Activated naive CD8-positive, alpha-beta T cell treated with anti-CD3 and anti-CD28 coated beads, Interleukin-2, amount 50 U/mL, for 24 hours (primary cell): ENCODE data around the gene MYO1A.

Experiments used
- ATAC-seq: fragments of 150-1000 bp; cut with Tn5 transposase; one replicate; pipeline ENCODE4 v1.10.0; 2021
- DNase-seq: peaks from one replicate; pipeline ENCODE4 v3.0.0; 2021
- H3K27ac Mint-ChIP-seq: one replicate; pipeline ENCODE4 v1.8.0; 2021; ENCODE audit warnings: mild to moderate bottlenecking, mixed read lengths
- H3K27me3 Mint-ChIP-seq: one replicate; pipeline ENCODE4 v1.8.0; 2021; ENCODE audit warnings: mixed read lengths
- H3K36me3 Mint-ChIP-seq: one replicate; pipeline ENCODE4 v1.8.0; 2021; ENCODE audit warnings: low read depth, mixed read lengths
- H3K4me1 Mint-ChIP-seq: one replicate; pipeline ENCODE4 v1.8.0; 2021; ENCODE audit warnings: mixed read lengths
- H3K4me3 Mint-ChIP-seq: one replicate; pipeline ENCODE4 v1.8.0; 2021; ENCODE audit warnings: mild to moderate bottlenecking, moderate library complexity, mixed read lengths
- H3K9me3 Mint-ChIP-seq: one replicate; pipeline ENCODE4 v1.8.0; 2021; ENCODE audit warnings: mixed read lengths

MYO1A gene

DNA sequence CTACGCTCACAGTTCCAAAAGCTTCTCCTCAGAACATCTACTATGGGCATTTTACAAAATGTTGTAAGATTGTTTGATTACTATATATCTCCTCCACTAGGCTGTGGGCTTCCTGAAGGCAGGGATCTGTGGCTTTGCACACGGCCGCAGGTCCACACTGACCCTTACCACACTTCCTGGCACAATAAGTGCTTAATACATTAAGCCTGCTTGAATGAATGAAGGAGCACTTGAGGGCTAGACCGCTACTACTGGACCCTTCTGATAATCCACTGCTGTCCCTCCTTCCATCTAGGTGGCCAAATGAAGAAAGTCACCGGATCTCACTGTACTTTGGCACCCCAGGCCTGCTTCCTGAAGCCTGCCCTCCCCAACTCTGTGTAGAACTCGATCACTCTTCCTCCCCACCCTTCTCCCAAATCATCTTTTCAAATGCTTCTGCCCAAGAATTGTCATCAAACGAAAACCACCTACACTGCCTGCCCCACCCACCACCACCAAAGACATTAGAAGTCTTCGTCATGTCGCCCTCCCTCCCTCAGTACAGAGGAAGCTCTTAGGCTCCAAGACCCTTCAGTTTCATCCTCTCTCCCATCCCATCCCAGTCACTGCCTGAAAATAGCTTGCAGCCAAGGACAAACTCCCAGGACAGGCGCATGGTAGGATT, 43.0 kb downstream of the MYO1A start:
- peak overlapping the region; percentile 85 for H3K4me3 Mint-ChIP-seq
- no peaks in the 10 kb centered on the region for H3K9me3 Mint-ChIP-seq
- H3K4me1 Mint-ChIP-seq, result peaks cover 55% of the 10 kb centered on the region
- H3K36me3 Mint-ChIP-seq, result peaks cover 21% of the 10 kb centered on the region
- no peaks in the 10 kb centered on the region for H3K27me3 Mint-ChIP-seq
- ATAC-seq (peak; percentile 8), DNase-seq (peak; percentile 18)
- H3K27ac Mint-ChIP-seq, result peak overlapping the region; percentile 89

DNA sequence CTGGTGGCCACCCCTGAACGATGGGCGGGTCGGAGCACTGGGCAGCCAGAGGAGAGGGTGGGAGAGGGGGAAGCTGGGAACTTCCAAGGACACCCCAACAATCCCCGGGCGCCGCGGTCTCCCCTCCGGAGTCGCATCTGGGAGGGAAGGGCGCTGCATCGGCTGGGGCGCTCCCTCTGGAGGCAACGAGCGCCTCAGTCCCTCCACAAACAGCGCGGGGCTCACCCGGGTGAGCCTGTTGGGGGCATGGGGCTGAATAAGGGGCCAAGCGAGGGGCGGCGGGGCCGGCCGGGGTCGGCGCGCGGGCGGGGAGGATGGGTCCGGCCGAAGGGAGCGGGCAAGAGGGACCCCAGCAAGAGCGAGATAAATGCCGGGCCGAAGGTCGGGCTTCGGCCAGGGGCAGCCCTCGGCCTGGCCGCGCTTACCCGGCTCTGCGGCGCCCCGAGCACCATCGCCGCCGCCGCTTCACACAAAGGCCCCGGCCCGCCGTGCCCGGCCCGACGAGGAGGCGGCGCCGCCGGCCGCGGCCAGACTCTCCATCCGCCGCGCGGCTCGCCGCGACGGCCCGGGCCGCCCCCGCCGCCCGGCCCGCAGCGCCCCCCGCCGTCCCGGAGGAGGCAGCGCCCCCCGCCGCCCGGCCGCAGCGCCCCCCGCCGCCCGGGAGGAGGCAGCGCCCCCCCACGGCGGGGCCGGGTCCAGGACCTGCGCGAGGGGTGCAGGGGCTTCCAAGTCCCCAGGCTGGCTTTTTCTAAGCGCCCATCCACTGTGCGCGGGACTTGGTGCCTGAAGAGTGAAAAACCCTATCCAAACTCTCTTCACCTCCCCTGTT, 43.7 kb downstream of the MYO1A start, which contains the start of gene ZBTB39:
Gene ZBTB39 (minus strand): TSS at position 567 of the 829 bp plus-strand sequence. CDS start 1,629 bp downstream, outside the sequence.
- Mint-ChIP-seq H3K36me3 (peaks cover 21% of the 10 kb centered on the region), H3K4me3 (peak within 1 kb of the TSS; percentile 98), H3K4me1 (peaks cover 55% of the 10 kb centered on the region), H3K9me3 (no peaks in the 10 kb centered on the region), H3K27me3 (no peaks in the 10 kb centered on the region), H3K27ac (peak within 1 kb of the TSS; percentile 94)
- DNase-seq (peak; percentile 78), ATAC-seq (peak; percentile 61)

- ATAC-seq (no peak), DNase-seq (no peak)
- no peaks in the 10 kb centered on the region for H3K27me3 Mint-ChIP-seq
- H3K4me1 Mint-ChIP-seq, result peaks cover 61% of the 10 kb centered on the region
- H3K9me3 Mint-ChIP-seq, result no peaks in the 10 kb centered on the region
- peak overlapping the region; percentile 98 for H3K4me3 Mint-ChIP-seq
- H3K27ac Mint-ChIP-seq, result no peak overlapping the region
- peaks cover 35% of the 10 kb centered on the region for H3K36me3 Mint-ChIP-seq
Measured at GRCh38 chr12:57004651-57005050, 45.3 kb downstream of the MYO1A start.

DNA sequence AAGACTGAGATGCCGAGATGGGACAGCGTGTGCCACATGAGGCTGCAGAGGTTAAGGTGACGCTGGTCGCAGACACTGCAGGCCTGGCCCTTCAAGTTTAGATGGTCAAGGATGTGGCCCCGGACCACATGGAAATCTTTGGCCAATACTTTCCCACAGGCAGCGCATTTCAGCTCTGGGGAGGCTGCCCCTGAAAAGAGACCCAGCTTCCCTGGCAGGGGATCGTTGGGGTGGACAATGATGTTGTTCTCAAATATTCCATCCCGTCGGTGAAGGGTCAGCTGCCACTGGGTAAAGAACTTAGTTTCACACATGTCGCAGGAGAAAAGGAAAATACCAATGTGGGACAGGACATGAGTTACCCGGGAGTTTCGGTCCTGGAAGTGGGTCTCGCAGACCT, 46.5 kb downstream of the MYO1A start:
- ATAC-seq, result no peak
- Mint-ChIP-seq H3K27ac (no peak overlapping the region), H3K36me3 (peaks cover 35% of the 10 kb centered on the region), H3K27me3 (no peaks in the 10 kb centered on the region), H3K4me1 (peaks cover 66% of the 10 kb centered on the region), H3K9me3 (no peaks in the 10 kb centered on the region), H3K4me3 (no peak overlapping the region)
- no peak for DNase-seq

DNA sequence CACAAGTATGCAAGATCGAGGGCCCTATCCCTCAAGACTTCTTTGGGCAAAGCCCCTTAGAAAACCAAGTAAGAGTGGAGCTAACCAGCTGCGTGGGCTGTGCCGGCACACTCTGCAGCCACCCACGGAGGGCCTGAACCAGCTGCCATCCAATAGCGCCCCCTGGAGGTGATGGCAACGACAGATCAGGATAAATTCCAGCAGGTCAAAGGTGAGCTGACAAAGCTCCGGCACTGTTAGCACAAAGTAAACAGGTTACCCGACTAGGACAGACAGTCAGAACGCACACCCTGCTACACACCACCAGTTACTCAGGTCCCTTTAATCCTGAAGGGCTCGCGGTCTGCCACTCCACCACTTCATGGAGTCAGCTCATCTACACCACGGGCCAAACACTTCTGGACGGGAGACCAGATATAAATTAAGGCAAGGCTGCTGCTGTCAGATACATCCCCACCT, 48.5 kb downstream of the MYO1A start:
- no peak overlapping the region for H3K27ac Mint-ChIP-seq
- peaks cover 55% of the 10 kb centered on the region for H3K4me1 Mint-ChIP-seq
- no peaks in the 10 kb centered on the region for H3K9me3 Mint-ChIP-seq
- peaks cover 40% of the 10 kb centered on the region for H3K36me3 Mint-ChIP-seq
- ATAC-seq (peak; percentile 3), DNase-seq (peak; percentile 80)
- no peaks in the 10 kb centered on the region for H3K27me3 Mint-ChIP-seq
- no peak overlapping the region for H3K4me3 Mint-ChIP-seq

DNA sequence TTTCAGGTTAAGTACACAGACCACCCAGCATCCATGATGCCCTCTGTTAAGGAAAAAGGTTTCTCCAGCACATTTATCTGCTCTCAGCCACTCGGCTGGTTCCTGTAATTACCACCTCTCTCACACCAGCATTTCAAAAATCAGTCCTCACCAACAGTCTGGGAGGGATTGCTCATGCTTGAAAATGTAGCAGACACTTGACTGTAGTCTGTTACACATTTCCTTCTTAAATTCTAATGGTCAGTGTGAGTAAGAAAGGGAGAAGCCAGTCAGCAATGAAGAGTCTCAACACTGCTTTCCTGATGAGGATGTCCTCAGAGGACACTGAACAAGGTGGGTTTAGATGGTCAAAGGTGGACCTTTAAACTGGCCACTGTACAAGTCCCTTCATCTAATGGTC, 49.5 kb downstream of the MYO1A start:
- peak overlapping the region; percentile 71 for H3K27ac Mint-ChIP-seq
- peaks cover 40% of the 10 kb centered on the region for H3K36me3 Mint-ChIP-seq

DNA sequence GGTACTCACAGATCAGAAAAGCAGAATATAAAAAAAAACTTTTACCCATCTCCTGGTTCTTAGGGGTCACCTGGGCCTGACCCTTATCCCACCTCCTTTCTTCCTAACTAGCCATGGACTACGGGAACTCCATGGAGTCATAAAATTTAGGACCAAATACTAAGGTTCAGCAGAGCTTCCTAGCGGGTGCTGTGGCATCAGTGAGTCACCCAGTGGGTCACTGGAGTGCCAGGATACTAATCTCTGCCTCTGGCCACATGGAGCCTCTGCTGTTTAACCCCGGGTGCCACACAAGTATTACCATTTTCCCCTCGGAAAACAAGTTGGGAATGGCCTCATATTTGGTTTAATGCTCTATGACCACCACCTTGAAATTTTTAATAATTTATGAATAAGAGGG, 50.5 kb downstream of the MYO1A start:
- no peak overlapping the region for H3K27ac Mint-ChIP-seq

More for the DNA sequence above, 49.5 kb downstream of the MYO1A start:
- Mint-ChIP-seq H3K9me3 (no peaks in the 10 kb centered on the region), H3K4me3 (peak overlapping the region; percentile 25), H3K4me1 (peaks cover 52% of the 10 kb centered on the region), H3K27me3 (no peaks in the 10 kb centered on the region)
- DNase-seq (no peak), ATAC-seq (peak; percentile 37)

GRCh38 chr12:56998981-56999380, 50.9 kb downstream of the MYO1A start:
- peak overlapping the region; percentile 65 for H3K27ac Mint-ChIP-seq
- no peaks in the 10 kb centered on the region for H3K9me3 Mint-ChIP-seq
- peaks cover 44% of the 10 kb centered on the region for H3K4me1 Mint-ChIP-seq
- ATAC-seq, result peak; percentile 80
- no peaks in the 10 kb centered on the region for H3K27me3 Mint-ChIP-seq
- peaks cover 35% of the 10 kb centered on the region for H3K36me3 Mint-ChIP-seq
- DNase-seq, result peak; percentile 60
- no peak overlapping the region for H3K4me3 Mint-ChIP-seq

More for the DNA sequence above, 50.5 kb downstream of the MYO1A start:
- peaks cover 44% of the 10 kb centered on the region for H3K4me1 Mint-ChIP-seq
- H3K27me3 Mint-ChIP-seq, result no peaks in the 10 kb centered on the region
- no peak for DNase-seq
- no peak overlapping the region for H3K4me3 Mint-ChIP-seq
- H3K36me3 Mint-ChIP-seq, result peaks cover 40% of the 10 kb centered on the region
- no peaks in the 10 kb centered on the region for H3K9me3 Mint-ChIP-seq
- ATAC-seq, result no peak

GRCh38 chr12:56998316-56998715, 51.6 kb downstream of the MYO1A start:
- Mint-ChIP-seq H3K36me3 (peaks cover 29% of the 10 kb centered on the region), H3K4me1 (peaks cover 44% of the 10 kb centered on the region), H3K27me3 (no peaks in the 10 kb centered on the region), H3K9me3 (no peaks in the 10 kb centered on the region), H3K27ac (peak overlapping the region; percentile 52), H3K4me3 (no peak overlapping the region)
- DNase-seq, result no peak
- ATAC-seq, result no peak

DNA sequence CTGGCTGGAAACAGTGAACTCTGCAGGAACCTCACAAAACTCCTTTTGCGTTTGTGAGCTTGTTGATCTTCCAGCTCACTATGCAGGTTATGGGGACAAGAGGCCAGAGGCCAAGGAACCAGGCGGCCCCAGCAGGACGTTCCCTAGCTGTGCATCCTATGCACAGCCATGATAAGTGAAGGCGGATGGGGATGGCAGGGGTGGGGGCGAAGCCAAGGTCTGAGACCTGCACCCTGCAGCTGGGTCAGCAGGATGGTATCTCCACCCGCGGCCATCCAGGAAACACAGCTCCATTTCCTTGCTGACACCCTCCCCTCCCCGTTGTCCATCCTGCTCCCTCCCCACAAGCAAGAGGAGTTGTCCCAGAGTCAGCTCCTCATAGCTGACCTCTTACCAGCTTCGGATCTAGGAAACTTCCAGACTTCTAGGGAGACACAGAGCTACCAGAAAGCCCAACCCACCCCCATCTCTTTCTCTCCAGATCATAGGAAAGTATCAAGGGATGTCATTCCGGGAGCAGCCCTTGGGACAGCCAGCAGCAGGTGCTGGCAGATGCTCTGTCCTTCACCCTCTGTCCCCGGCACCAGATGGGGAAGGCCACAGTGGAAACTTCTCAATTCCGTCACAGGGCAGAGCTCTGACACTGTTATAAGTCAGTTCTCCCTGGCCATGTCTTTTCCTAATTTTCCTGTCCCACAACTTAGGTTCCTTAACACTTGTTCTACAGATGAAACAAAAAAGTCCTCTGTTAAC, 53.0 kb downstream of the MYO1A start:
- Mint-ChIP-seq H3K4me3 (no peak overlapping the region), H3K27me3 (no peaks in the 10 kb centered on the region), H3K4me1 (peaks cover 43% of the 10 kb centered on the region), H3K36me3 (peaks cover 21% of the 10 kb centered on the region), H3K9me3 (no peaks in the 10 kb centered on the region), H3K27ac (no peak overlapping the region)
- DNase-seq, result no peak
- no peak for ATAC-seq

GRCh38 chr12:56995930-56996496, 53.9 kb downstream of the MYO1A start:
- no peak for ATAC-seq
- Mint-ChIP-seq H3K9me3 (no peaks in the 10 kb centered on the region), H3K4me1 (peaks cover 43% of the 10 kb centered on the region), H3K27me3 (no peaks in the 10 kb centered on the region), H3K4me3 (no peak overlapping the region), H3K27ac (no peak overlapping the region), H3K36me3 (peaks cover 21% of the 10 kb centered on the region)
- DNase-seq, result no peak

DNA sequence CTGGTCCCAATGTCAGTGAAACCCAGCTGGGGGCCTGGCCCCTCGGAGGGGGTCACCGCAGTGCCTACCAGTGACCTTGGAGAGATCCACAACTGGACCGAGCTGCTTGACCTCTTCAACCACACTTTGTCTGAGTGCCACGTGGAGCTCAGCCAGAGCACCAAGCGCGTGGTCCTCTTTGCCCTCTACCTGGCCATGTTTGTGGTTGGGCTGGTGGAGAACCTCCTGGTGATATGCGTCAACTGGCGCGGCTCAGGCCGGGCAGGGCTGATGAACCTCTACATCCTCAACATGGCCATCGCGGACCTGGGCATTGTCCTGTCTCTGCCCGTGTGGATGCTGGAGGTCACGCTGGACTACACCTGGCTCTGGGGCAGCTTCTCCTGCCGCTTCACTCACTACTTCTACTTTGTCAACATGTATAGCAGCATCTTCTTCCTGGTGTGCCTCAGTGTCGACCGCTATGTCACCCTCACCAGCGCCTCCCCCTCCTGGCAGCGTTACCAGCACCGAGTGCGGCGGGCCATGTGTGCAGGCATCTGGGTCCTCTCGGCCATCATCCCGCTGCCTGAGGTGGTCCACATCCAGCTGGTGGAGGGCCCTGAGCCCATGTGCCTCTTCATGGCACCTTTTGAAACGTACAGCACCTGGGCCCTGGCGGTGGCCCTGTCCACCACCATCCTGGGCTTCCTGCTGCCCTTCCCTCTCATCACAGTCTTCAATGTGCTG, 54.6 kb downstream of the MYO1A start:
- Mint-ChIP-seq H3K9me3 (no peaks in the 10 kb centered on the region), H3K4me3 (no peak overlapping the region), H3K27ac (no peak overlapping the region), H3K36me3 (peaks cover 14% of the 10 kb centered on the region), H3K4me1 (peaks cover 37% of the 10 kb centered on the region), H3K27me3 (no peaks in the 10 kb centered on the region)
- ATAC-seq (no peak), DNase-seq (no peak)

- no peak overlapping the region for H3K4me3 Mint-ChIP-seq
- no peaks in the 10 kb centered on the region for H3K27me3 Mint-ChIP-seq
- no peaks in the 10 kb centered on the region for H3K9me3 Mint-ChIP-seq
- H3K27ac Mint-ChIP-seq, result no peak overlapping the region
- DNase-seq (no peak), ATAC-seq (no peak)
- peaks cover 26% of the 10 kb centered on the region for H3K4me1 Mint-ChIP-seq
- H3K36me3 Mint-ChIP-seq, result peaks cover 7% of the 10 kb centered on the region
Measured at GRCh38 chr12:56994231-56994746, 55.6 kb downstream of the MYO1A start.
